Coronary artery (tissue), 2 donors: ENCODE data around the gene CRYM.
"Not testable (repeated sequence)": the region's sequence is repeated elsewhere in the genome, so short reads cannot be mapped to it uniquely, and the experiment has no call there.

Experiments
- DNase-seq: peaks from one replicate; pipeline ENCODE4 v3.0.0-alpha.2; 2017; ENCODE audit warnings: low spot score
- H3K27ac ChIP-seq, 2 donors: fragments of 200-600 bp; sonication (generic); one replicate each; pipeline ENCODE4 v1.5.1; 2016 to 2019
- H3K4me3 ChIP-seq: fragments of 200-600 bp; sonication (generic); 2 replicates; pipeline ENCODE4 v1.5.1; 2016; ENCODE audit warnings: mild to moderate bottlenecking, moderate library complexity
- CTCF ChIP-seq: fragments of 200-600 bp; sonication (generic); IDR thresholded peaks from one replicate; pipeline ENCODE4 v1.5.1; 2019; ENCODE audit warnings: antibody characterized with exemption

The CRYM gene

GRCh38 chr16:21275529-21275928 lies 2.6 kb downstream of the CRYM start:
- TF ChIP-seq CTCF, result no peak
- H3K4me3 ChIP-seq, result no peak overlapping the region
- no peak overlapping the region for H3K27ac ChIP-seq
- DNase-seq, result no peak

GRCh38 chr16:21274172-21274726 lies 3.8 kb downstream of the CRYM start:
- TF ChIP-seq CTCF, result no peak
- Histone ChIP-seq H3K4me3 (no peak overlapping the region), H3K27ac (no peak overlapping the region)
- DNase-seq, result no peak

GRCh38 chr16:21272763-21273162 lies 5.3 kb downstream of the CRYM start:
- not testable (repeated sequence) for H3K4me3 ChIP-seq, H3K27ac ChIP-seq, DNase-seq

- no peak for TF ChIP-seq CTCF
- no peak overlapping the region for H3K27ac ChIP-seq
- no peak for DNase-seq
- no peak overlapping the region for H3K4me3 ChIP-seq
Observed at GRCh38 chr16:21272253-21272652, 5.8 kb downstream of the CRYM start.

- no peak overlapping the region for H3K27ac ChIP-seq
- no peak overlapping the region for H3K4me3 ChIP-seq
- no peak for TF ChIP-seq CTCF
- no peak for DNase-seq
Observed at GRCh38 chr16:21268236-21268635, 9.9 kb downstream of the CRYM start.

- Histone ChIP-seq H3K4me3 (no peak overlapping the region), H3K27ac (no peak overlapping the region)
- peak; percentile 21 for DNase-seq
- TF ChIP-seq CTCF, result no peak
Observed at GRCh38 chr16:21267298-21267697, 10.8 kb downstream of the CRYM start.

GRCh38 chr16:21265104-21265837 lies 12.8 kb downstream of the CRYM start:
- TF ChIP-seq CTCF, result no peak
- no peak overlapping the region for H3K27ac ChIP-seq
- H3K4me3 ChIP-seq, result no peak overlapping the region
- peak; percentile 29 for DNase-seq
